Hepatocyte (in vitro differentiated cells): ENCODE results near the gene PHLDB1.

ENCODE experiments used
- CTCF ChIP-seq: fragments of 200-600 bp; sonication (generic); IDR thresholded peaks from 2 replicates; pipeline ENCODE4 v1.5.1; 2016; ENCODE audit warnings: antibody characterized with exemption, mild to moderate bottlenecking; ENCODE audit not compliant: poor library complexity
- EZH2 ChIP-seq: fragments of 200-600 bp; sonication (generic); IDR thresholded peaks from 2 replicates; pipeline ENCODE4 v1.6.1; 2016; ENCODE audit warnings: antibody characterized with exemption, mild to moderate bottlenecking, borderline replicate concordance
- EZH2phosphoT487 ChIP-seq: fragments of 200-600 bp; sonication (generic); IDR thresholded peaks from one replicate; pipeline ENCODE4 v1.6.1; 2018; ENCODE audit warnings: antibody characterized with exemption, mild to moderate bottlenecking, low read depth, moderate library complexity; ENCODE audit not compliant: unreplicated experiment, severe bottlenecking

GRCh38 chr11:118703563-118704106 lies 96.2 kb downstream of the PHLDB1 start:
- no peak for TF ChIP-seq CTCF
- TF ChIP-seq EZH2phosphoT487: no peak
- TF ChIP-seq EZH2: no peak
